RWPE2 (cell line): ENCODE data around the gene FAM151A.

Source experiments
- ATAC-seq: fragments of 200-7000 bp; cut with Tn5 transposase; 3 replicates; pipeline ENCODE4 v1.9.1; 2021; ENCODE audit warnings: low read depth
- DNase-seq: peaks from one replicate; pipeline ENCODE4 v3.0.0-alpha.2; 2020; ENCODE audit warnings: low spot score
- H3K27ac ChIP-seq: fragments of 450-650 bp; 2 replicates; pipeline ENCODE4 v1.5.1; 2017; ENCODE audit warnings: mild to moderate bottlenecking; ENCODE audit not compliant: poor library complexity, severe bottlenecking
- H3K27me3 ChIP-seq: fragments of 250-450 bp; sonication (Bioruptor Pico); 2 replicates; pipeline ENCODE4 v1.5.1; 2021; ENCODE audit warnings: mild to moderate bottlenecking, moderate library complexity; ENCODE audit not compliant: insufficient read depth, poor library complexity, severe bottlenecking
- H3K36me3 ChIP-seq: fragments of 250-450 bp; sonication (Bioruptor Pico); 2 replicates; pipeline ENCODE4 v1.5.1; 2020; ENCODE audit warnings: low read depth, mild to moderate bottlenecking, moderate library complexity
- H3K4me1 ChIP-seq: fragments of 250-450 bp; sonication (Bioruptor Pico); 2 replicates; pipeline ENCODE4 v1.5.1; 2021; ENCODE audit warnings: mild to moderate bottlenecking, moderate library complexity; ENCODE audit not compliant: insufficient read depth, poor library complexity, severe bottlenecking
- H3K4me3 ChIP-seq: fragments of 250-450 bp; sonication (Bioruptor Pico); 2 replicates; pipeline ENCODE4 v1.5.1; 2021; ENCODE audit warnings: mild to moderate bottlenecking, moderate library complexity; ENCODE audit not compliant: severe bottlenecking
- H3K9me3 ChIP-seq: fragments of 250-450 bp; sonication (Bioruptor Pico); 2 replicates; pipeline ENCODE4 v1.5.1; 2021; ENCODE audit warnings: mild to moderate bottlenecking, moderate library complexity; ENCODE audit not compliant: severe bottlenecking
- TF ChIP-seq, protein P1 (sequence below): fragments of 450-650 bp; IDR thresholded peaks from one replicate; pipeline ENCODE4 v1.5.1; 2017; ENCODE audit warnings: mild to moderate bottlenecking, moderate library complexity; ENCODE audit not compliant: poor library complexity, severe bottlenecking

The FAM151A gene

DNA sequence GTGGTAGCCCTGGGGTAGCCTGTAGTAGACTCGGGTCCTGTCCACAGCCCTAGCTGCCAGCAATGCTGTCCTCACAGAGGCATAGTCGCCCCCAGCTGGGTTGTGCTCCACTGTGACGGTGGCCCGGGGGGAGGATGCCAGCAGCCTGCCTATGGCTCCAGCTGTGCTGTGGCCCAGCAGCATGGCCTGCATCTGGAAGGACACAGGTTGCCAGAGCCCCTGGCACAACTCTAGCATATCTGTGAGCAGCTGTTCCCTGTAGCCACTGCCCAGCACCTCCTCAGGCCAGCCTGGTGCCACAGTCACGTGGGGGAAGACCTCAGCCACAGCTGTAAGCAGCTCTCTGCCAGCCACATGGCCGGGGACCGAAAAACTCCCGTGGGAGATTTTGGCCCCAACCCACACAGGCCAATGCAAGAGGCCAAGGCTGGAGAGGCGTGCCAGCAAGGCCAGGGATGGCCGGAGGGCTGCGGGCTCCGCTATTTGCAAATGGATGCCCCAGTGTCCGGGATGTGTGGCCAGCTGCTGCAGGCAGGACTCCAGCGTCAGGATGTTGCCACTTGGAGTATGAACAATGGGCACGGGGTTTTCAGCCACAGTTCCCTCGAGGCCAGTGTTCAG lies 13.9 kb downstream of the FAM151A start:
- no peak overlapping the region for H3K4me3 ChIP-seq
- TF ChIP-seq, protein P1, sequence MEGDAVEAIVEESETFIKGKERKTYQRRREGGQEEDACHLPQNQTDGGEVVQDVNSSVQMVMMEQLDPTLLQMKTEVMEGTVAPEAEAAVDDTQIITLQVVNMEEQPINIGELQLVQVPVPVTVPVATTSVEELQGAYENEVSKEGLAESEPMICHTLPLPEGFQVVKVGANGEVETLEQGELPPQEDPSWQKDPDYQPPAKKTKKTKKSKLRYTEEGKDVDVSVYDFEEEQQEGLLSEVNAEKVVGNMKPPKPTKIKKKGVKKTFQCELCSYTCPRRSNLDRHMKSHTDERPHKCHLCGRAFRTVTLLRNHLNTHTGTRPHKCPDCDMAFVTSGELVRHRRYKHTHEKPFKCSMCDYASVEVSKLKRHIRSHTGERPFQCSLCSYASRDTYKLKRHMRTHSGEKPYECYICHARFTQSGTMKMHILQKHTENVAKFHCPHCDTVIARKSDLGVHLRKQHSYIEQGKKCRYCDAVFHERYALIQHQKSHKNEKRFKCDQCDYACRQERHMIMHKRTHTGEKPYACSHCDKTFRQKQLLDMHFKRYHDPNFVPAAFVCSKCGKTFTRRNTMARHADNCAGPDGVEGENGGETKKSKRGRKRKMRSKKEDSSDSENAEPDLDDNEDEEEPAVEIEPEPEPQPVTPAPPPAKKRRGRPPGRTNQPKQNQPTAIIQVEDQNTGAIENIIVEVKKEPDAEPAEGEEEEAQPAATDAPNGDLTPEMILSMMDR, result no peak
- DNase-seq (no peak), ATAC-seq (no peak)
- H3K4me1 ChIP-seq, result no peaks in the 10 kb centered on the region
- H3K27me3 ChIP-seq, result no peaks in the 10 kb centered on the region
- no peak overlapping the region for H3K27ac ChIP-seq
- H3K36me3 ChIP-seq, result no peaks in the 10 kb centered on the region
- H3K9me3 ChIP-seq, result no peaks in the 10 kb centered on the region

- Histone ChIP-seq H3K27me3 (no peaks in the 10 kb centered on the region), H3K4me1 (no peaks in the 10 kb centered on the region), H3K36me3 (no peaks in the 10 kb centered on the region), H3K27ac (no peak overlapping the region), H3K4me3 (no peak overlapping the region), H3K9me3 (no peaks in the 10 kb centered on the region)
- TF ChIP-seq, protein P1, result no peak
- DNase-seq (no peak), ATAC-seq (no peak)
Observed at GRCh38 chr1:54608566-54609230, 14.6 kb downstream of the FAM151A start.

DNA sequence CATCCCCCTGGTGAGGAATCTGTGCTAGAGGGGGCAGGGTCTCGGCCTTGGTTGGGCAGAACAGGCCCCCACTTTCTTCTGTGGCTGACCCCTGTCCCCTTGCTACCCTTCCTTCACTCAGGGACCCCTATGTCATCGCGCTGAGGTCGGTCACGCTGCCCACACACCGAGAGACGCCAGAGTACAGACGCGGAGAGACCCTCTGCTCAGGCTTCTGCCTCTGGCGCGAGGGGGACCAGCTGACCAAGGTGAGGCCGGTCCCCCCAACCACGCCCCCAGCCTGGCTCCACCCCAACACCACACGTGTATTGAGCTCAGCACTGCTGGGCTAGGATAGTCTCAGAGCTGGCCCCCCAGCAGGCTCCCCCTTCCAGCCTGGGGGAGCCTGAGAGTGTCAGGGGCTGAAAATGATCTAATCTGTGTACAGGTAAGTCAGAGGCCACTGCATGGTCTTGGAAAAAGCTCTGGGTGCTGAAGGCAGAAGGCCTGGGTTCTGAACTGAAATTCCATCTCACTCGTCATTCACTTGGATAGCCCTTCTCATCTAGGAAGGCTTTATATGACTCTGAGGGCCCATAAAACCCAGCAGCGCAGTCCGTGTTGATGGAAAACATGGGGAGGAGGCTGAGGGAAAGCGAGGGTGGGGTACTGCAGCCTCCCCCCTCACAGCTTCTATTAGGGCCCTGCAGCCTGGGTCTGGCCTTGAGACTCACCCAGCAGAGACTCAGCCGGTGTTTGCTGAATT lies 15.3 kb downstream of the FAM151A start:
- H3K27ac ChIP-seq, result no peak overlapping the region
- H3K4me1 ChIP-seq, result no peaks in the 10 kb centered on the region
- no peaks in the 10 kb centered on the region for H3K27me3 ChIP-seq
- H3K4me3 ChIP-seq, result no peak overlapping the region
- no peaks in the 10 kb centered on the region for H3K9me3 ChIP-seq
- no peaks in the 10 kb centered on the region for H3K36me3 ChIP-seq
- DNase-seq, result no peak
- TF ChIP-seq, protein P1, result no peak
- no peak for ATAC-seq

DNA sequence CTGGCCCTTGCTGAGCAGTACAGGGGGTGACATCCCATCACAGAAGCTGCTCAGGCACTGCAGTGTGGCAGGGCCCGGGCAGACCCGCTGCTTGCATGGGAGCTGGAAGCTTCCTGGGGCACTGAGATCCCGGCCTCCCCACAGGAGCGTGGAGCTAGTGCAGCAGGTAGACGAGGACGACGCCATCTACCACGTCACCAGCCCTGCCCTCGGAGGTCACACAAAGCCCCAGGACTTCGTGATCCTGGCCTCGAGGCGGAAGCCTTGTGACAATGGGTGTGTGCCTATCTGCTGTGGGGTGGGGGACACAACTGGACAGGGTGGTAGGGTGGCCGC lies 16.4 kb downstream of the FAM151A start:
- Histone ChIP-seq H3K9me3 (no peaks in the 10 kb centered on the region), H3K4me3 (no peak overlapping the region), H3K36me3 (no peaks in the 10 kb centered on the region), H3K27me3 (no peaks in the 10 kb centered on the region), H3K4me1 (no peaks in the 10 kb centered on the region), H3K27ac (no peak overlapping the region)
- DNase-seq, result no peak
- no peak for ATAC-seq
- TF ChIP-seq, protein P1, result no peak
